GM18870 (cell line): ENCODE data around the gene KMT2E.

Experiments
- ATAC-seq: cut with Tn5 transposase; IDR thresholded peaks from one replicate; pipeline ENCODE4 v1.9.1; 2021; ENCODE audit warnings: moderate library complexity; ENCODE audit not compliant: unreplicated experiment

Gene KMT2E

DNA sequence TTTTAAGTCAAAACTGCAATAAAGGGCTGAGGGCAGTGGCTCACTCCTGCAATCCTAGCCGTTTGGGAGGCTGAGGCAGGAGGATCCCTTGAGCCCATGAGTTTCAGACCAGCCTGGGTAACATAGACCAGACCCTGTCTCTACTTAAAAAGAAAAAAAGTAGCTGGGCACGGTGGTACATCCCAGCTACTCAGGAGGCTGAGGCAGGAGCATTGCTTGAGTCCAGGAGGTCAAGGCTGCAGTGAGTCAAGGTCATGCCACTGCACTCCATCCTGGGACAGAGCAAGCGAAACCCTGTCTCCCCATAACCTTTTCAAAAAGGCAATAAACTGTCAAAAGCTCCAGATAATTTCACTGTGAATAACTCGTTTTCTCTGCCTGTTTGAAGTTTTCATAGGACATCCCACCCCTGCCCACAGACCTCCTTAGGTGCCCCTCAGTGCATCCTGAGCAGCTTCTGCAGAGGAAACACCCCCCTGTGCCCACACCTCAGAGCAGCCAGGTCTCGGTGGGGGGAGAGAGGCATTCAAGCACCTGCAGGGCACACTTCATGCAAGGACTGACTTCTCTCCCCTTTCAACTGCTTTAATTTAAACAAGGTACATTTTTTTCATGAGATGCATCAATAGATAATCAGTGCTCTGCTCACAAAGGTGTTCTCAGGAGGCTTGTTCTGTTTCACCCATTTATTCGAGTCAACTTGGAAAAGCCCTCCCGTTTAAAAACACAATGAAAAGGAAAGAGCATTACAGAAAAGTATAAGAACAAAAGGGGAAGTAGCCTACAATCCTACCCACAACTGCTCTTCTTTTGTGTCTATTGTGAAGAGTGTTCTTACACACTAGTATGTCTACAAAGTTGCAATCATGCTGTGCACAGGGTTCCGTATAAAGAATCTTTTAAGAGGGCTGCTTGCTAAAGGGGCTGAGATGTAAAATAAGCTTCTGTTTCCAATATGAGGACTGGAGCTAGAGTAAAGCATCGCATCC lies 104.9 kb downstream of the KMT2E start:
- no peak for ATAC-seq

DNA sequence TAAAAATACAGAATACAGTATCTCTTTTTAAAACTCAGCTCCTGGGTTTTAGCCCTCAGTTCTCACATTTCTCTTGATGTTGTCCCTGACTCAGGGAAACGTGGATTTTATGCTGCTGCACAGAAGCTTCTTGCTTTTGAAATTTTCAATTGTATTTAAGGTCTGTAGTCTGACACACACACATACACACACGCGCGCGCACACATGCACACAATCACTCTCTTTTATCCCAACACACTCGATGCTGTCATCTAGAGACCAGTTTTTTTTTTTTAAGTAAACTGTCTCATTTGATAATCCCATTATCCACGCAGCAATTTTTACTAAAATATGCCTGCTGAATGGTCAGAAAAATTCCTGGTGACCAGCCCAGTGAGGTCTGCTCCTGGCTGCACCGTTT lies 108.6 kb downstream of the KMT2E start:
- no peak for ATAC-seq

DNA sequence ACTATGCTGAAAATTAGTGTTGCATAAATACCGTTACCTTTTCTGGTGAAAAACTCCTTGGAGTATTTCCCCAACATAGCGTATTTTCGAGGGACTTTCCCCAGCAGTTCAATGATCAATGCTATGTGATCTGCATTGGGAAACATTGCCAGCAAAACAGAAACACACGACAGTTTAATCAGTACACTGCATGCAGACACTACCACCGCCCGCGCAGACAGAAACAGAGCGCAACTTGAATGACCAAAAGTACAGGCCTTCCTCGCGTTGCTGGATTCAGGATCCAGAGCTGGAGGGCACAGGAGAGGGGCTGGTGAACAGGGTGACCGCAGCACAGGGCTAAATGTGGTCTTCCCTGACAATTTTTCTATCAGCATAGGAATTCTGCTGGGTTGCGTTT lies 111.7 kb downstream of the KMT2E start:
- ATAC-seq = no peak

DNA sequence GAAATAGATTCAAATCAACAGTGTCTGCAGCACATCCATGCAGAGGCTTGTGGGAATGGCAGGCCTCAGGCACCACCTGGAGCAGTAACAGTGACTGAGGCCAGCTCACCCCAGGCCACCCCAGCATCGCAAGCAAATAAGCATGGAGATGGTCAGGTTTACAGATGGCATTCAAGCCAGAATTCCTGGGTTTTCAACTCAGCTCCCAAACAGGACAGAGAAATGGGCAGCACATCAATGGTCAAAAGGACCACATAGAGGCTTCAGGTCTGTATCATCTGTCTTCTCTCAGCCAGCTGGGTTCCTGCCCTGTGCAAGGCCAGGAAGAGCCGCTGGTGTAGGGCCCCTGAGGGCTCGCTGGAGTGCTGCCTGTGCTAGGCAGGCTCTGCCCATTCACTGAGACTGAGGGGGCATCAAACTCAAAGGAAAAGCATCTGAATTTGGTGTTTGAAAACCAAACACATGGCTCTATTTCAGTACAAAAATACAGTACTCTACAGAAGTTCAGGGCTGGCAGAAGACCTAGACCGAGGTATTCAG lies 112.5 kb downstream of the KMT2E start:
- ATAC-seq = no peak

DNA sequence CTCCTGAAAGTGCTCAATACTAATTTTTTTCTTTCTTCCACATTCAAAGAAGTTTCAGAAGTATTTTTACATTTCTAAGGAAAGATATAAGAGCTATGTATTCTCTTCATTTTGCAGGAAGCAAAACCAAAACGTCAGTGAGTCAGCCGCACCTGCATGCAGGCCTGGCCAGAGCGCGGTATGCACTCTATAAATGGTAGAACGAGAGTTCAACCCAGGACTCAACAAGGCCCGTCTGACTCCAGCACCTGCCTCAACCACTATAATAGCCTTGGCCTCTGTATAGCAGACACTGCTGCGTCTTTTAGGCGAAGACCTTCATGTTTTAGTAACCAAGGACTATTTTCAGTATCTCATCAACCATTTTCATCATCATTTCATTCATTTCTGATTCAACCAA lies 113.2 kb downstream of the KMT2E start:
- no peak for ATAC-seq

DNA sequence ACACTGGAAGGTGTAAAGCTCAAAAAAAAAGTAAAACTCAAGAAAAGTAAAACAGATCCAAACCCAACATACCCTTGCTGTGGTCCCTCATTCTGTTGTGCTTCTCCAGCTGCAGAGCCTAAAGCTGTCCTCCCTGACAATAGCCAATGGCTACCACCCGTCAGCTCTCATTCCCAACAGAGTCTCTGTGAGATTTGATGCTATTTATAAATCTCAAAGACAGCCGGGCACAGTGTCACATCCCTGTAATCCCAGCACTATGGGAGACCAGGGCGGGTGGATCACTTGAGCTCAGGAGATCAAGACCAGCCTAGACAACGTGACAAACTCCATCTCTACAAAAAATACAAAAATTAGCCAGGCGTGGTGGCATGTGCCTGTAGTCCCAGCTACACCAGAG lies 116.0 kb downstream of the KMT2E start:
- ATAC-seq = no peak

DNA sequence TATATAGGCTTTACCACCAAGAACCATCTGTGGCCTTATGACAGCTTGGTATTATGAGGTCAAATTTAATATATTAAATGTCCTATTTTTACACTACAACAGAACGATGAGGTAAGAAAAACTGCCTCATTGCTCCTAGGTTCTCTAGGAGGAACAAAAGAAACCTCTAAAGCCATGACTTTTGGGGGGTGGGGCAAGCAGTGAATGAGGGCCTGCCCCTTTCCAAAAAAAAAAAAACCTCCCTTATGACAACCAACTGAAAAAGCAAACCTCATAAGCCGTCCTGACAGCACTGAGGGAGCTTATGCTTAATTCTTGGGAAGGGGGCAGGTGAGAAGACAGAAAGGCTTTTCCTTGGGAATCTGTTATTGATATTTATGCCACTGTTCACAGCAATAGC lies 116.6 kb downstream of the KMT2E start:
- ATAC-seq = no peak

DNA sequence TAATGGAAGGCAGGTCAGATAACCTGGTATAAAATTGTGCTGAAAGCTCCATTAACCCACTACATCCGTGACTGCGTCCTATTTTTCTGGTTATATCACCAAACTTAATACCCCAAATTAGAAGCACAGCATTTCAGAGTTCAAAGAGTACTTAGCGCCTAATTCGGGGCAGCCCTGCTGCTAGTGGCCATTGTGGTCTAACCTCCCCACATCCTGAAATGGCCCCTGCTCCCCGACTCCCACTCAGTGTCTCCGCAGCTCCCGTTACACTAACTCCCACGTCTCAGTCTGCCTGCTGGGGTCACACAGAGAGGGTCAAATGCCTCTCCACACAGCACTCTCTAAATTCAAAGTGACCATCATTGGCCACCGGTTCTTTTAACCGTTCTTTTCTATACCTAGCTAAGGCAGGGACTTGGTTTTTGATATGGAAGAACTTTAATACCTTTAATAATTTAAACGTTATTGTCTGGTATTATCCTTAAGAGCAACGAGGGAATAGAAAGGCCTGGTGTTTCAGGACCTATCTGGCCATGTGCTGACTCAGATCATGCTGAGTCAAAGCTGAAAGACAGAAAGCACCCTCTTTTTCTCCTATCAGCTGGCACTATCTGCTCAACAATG lies 117.1 kb downstream of the KMT2E start:
- ATAC-seq = no peak

DNA sequence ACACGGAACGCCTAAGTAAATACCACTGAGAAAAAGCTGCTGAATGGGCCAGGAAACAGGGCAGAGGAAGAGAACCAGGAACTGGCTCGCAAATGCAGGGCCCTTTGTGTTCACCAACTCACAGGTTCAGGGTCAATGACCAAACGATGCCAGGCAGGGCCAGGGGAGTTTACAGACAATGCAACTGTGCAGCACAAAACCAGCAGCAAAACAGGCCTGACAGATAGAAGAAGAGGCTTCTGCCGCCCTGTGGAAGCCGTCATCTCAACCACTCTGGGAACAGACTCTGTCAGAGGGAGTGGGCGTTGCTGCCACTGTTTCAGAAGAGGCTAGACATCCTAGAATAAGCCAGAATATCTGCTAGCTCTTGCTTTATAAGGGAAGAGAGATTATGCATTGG lies 117.9 kb downstream of the KMT2E start:
- ATAC-seq = no peak

DNA sequence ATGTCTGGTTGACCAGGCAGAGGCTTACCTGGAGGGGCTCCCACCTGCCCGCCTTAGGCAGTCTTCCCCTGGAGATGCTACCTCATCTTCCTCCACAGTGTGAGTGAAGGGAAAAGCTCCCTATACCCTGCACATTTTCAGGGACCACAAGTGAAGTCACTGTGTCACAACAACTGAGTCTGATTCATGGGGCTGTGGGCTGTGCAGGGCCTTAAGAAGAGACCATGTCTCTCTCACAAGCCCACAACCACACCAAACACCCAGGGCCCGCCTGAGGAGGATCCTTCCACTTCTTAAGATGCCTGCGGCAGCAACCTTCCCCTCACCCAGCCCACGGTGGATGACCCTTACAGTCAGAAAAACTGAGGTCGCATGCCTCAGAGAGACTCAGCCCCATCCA lies 118.3 kb downstream of the KMT2E start:
- no peak for ATAC-seq

DNA sequence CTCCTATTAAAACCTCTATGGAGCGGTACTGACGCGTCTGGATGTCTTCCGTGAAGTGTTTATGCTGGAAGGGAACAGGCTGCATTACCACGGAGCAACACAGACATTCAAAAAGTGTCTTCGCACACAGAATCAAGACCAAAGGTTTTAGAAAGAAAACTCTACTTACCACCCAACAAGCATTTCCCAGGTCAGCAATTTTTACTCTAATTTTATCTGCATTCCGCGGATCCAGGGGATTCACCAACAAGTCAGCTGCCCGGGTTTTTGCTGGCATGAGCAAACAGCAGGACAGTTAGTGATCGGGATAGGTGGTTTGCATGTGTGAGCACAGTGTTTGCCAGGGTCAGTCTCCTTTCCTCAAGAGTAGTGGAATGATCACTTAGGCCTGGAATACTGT lies 118.8 kb downstream of the KMT2E start:
- no peak for ATAC-seq

DNA sequence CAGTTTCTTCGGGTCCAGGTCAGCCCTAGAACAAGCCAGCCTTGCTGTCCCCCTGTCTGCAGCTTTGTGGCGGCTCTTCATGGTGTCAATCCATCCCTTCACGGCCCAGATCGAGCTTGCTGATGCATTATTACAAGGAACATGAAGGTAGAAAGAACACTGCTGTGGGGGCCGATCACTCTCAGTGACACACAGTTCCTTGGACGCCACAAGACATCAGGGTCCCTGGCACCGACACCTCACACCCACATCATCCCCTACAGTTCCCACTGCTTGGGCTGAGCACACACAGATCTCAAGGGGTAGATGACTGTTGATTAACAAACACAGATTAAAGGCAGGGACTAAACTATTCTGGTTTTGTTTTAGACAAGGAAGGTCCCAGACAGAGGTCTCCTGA lies 119.4 kb downstream of the KMT2E start:
- no peak for ATAC-seq

DNA sequence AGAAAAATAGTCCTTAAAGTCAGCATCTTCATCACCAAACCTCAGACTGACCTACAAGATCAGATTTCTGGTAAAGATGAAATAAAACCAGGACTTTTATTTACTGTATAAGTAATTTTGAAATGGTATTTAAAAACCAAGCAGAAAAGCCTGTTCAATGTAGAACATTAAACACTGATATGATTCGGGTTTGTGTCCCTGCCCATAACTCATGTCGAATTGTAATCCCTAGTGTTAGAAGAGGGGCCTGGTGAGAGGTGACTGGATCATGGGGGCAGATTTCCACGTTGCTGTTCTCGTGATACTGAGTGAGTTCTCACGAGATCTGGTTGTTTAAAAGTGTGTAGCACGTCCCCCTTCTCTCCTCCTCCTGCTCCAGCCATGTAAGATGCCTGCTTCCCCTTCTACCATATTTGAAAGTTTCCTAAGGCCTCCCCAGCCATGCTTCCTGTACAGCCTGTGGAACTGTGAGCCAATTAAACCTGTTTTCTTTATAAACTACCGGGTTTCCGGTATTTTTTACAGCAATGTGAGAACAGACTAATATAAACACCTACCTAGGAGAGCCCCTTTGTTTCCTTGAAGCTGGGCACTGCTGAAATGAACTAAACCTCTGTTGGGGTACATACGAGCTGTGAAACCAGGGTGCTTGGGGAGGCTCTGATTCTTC lies 120.1 kb downstream of the KMT2E start:
- ATAC-seq = no peak

DNA sequence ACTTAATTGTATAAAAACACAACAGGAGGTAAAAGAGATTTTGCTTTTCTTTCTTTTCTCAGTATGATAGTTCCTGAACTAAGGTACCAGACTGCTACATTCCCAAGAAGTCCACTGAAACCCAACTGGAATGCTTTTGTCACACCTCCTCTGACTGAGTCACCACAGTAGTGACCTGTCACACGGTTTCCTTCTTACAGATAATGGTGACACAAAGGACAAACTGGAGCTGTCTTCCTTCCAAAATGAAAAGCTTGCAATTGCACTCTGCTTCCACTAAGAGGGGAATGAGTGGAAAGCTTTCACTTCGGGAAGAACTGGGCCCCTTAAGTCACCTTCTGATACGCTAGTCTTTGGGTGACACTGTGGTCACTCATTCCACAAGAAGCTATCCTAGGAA lies 122.2 kb downstream of the KMT2E start:
- ATAC-seq = no peak

DNA sequence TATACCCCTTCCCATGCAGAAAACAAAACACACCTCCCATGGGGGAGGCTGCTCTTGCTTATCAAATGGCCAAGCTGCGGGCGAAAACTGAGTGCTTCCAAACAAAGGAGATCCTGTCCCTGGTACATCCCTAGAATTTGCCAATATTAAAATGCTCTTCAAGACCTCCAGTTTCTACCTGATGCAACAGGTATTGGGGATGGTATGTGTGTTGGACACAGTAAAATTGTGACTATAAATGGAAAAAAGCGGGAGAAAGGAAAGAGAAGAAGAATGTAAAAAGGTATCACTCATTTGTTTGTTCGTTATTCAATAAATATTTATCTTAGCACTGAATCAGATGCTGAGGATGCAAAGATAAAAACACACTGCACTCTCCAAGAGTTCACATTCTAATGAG lies 123.9 kb downstream of the KMT2E start:
- no peak for ATAC-seq

DNA sequence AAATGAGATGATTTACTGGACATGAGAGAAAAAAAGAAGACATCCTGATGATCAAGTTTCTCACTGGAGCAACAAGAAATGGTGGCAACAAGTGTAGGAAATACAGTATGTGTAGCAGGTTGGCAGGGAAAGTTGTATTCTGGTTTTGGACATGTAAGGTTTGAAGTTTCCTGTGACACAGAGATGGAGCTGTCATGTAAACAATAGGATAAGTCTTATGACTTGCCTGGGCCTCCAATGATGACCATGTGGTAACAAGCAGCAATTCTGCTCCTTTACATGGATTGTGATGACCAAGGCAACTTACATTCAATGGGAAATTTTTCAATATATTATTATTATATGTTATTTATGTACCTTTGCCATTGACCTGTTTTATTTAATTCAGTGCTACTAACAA lies 125.4 kb downstream of the KMT2E start:
- no peak for ATAC-seq

DNA sequence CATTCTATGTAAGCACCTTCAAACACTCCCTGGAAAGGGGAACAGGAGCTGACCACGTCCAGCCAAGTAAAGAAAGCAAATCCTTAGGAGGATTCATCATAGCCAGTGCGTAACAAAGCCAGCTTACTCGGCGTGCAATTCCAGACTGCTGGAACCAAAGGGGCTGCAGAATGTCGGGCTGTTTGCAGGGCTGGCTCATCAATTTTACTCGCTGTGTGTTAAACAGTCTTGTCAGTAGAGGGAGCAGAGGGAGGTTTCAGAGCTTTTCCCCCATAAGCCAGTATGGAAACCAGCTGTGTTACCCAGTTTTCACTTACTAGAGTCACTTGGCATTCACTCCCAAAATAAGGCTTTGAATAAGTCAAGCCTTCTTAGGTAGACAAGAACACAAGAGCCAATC lies 127.1 kb downstream of the KMT2E start:
- ATAC-seq = no peak

DNA sequence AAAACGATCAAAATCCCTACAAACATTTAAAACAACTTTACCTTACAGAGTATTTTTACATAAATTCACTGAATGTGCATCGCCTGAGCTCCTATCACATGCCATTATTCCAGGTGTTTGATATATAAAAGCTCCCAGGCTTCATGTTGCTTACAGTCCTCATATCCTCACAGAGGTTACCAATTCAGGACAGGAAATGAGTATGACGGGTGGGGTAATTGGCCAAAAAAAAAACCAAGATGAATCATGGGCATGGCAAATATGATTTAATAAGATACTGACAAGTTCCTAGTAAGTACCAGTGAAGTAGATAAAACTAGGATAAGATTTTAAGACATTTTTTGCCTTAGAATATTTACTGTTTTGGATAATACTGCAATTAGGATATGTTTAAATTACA lies 135.8 kb downstream of the KMT2E start:
- ATAC-seq = no peak

DNA sequence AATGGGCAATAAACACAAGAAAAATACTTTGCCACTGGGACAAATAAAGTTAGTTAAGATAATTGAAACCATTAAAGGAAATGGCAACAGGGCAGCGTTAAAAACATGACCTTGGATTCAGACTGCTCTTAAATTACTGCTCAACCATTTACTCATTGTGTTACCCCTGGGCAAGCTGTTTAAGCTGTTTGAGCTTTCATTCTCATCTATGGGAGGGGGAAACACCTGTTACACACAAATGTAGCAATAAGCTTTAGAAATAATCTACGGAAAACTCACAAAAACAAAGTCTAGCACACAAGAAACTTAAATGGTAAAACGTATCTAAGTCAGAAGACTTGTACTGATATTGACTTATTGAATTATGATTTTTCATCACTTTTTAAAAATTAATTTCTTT lies 137.1 kb downstream of the KMT2E start:
- ATAC-seq = no peak

DNA sequence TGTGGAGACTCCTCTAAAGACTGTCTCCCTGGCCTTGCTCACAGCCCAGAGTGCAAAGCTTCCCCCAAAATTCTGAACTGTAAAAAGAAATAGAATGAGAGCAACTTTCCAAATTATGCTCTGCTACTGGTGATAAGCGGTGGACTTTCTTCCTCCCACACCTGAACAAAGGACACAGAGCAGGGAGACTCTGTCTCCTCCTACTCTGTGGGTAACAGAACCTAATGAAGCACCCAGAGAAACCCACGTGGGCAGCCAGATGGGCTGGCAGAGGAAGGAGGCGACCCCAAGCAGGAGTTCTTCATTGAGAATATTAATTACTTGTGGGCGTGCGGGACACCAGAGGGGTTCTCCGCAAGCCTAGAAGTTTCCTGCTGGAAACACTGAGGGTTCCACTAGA lies 139.5 kb downstream of the KMT2E start:
- ATAC-seq = no peak

DNA sequence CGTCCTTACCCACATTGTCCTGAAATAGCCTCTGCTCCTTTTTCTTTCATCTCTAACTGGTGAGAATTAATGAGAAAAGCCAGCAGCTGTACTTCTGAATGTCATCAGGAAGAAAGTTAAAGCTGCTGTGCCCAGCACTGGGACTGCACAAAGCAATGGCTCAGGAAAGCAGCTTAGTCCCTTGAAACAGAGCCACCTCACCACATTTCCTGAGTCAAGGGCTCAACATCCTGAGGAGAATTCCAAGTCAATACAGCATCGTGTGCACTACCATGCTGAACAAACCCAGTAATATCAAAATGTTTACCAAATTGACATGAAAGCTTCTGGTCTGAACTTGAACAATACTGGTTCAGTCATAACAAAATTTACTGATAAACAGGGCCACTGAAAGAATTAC lies 140.1 kb downstream of the KMT2E start:
- no peak for ATAC-seq

DNA sequence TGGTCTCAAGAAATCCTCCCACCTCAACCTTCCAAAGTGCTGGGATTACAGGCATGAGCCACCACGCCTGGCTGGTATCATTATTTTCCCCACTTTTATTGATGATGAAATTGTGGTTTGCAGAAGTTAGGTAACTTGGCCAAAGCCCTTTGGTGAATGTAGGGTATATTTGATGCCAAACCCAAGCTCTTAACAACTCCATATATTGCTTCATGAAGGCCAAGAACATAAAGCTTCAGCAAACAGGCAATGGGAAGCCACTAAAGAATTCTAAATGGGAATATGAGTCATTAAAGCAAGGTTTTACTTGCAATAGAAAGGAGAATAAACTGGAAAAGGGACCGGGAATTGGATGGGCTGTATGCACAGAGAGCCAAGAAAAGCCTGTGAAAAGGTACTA lies 142.7 kb downstream of the KMT2E start:
- no peak for ATAC-seq
